Liver (tissue), 9 donors: ENCODE measurements around the gene POLG. TPM values are rescaled to one million over a fixed set of nuclear protein-coding genes. Genes with fewer than 3 reads are reported as not detected.

Experiments used
- DNase-seq: peaks from one replicate; pipeline ENCODE4 v3.0.0-alpha.2; 2017; ENCODE audit warnings: low spot score
- H3K27ac ChIP-seq, 2 donors: one replicate each; pipeline ENCODE4 v1.7.0; 2013; ENCODE audit warnings: inconsistent platforms in 2 of 2, low read length in 2 of 2, control low read depth in 1 of 2, low read depth in 1 of 2, mild to moderate bottlenecking in 1 of 2
- H3K27me3 ChIP-seq, 4 donors: one replicate each; pipeline versions ENCODE4 v1.6.1 to v1.7.0; 2013; ENCODE audit warnings: low read length in 3 of 4, inconsistent platforms in 1 of 4, mild to moderate bottlenecking in 1 of 4, moderate library complexity in 1 of 4; ENCODE audit not compliant: control insufficient read depth in 4 of 4, insufficient read depth in 4 of 4
- H3K36me3 ChIP-seq, 4 donors: one replicate each; pipeline versions ENCODE4 v1.6.1 to v1.7.0; 2013; ENCODE audit warnings: low read length in 3 of 4, mild to moderate bottlenecking in 3 of 4, low read depth in 1 of 4, moderate library complexity in 1 of 4; ENCODE audit not compliant: control insufficient read depth in 4 of 4, insufficient read depth in 3 of 4
- H3K4me1 ChIP-seq, 4 donors: one replicate each; pipeline versions ENCODE4 v1.6.1 to v1.7.0; 2013; ENCODE audit warnings: low read length in 3 of 4, mild to moderate bottlenecking in 3 of 4, moderate library complexity in 1 of 4; ENCODE audit not compliant: control insufficient read depth in 4 of 4, insufficient read depth in 4 of 4
- H3K4me3 ChIP-seq, 3 donors: one replicate each; pipeline versions ENCODE4 v1.6.1 to v1.7.0; 2013; ENCODE audit warnings: low read length in 3 of 3, control low read depth in 1 of 3, low read depth in 1 of 3, mild to moderate bottlenecking in 1 of 3
- H3K9ac ChIP-seq, 2 donors: one replicate each; pipeline ENCODE4 v1.7.0; 2013; ENCODE audit warnings: low read length in 2 of 2, mild to moderate bottlenecking in 2 of 2, moderate library complexity in 2 of 2, control low read depth in 1 of 2, low read depth in 1 of 2
- H3K9me3 ChIP-seq, 4 donors: one replicate each; pipeline versions ENCODE4 v1.6.1 to v1.7.0; 2013; ENCODE audit warnings: low read length in 3 of 4; ENCODE audit not compliant: control insufficient read depth in 4 of 4
- EGR1 ChIP-seq, 2 donors: IDR thresholded peaks; 2 replicates each; pipeline ENCODE4 v1.6.1; 2016 to 2018; ENCODE audit warnings: antibody characterized with exemption in 2 of 2, low read depth in 2 of 2
- FOXA1 ChIP-seq: IDR thresholded peaks from 2 replicates; pipeline ENCODE4 v1.6.1; 2016; ENCODE audit warnings: antibody characterized with exemption
- GABPA ChIP-seq, 2 donors: IDR thresholded peaks in 1 of 2; conservative IDR thresholded peaks in 1 of 2; 2 replicates each; pipeline ENCODE4 v1.6.1; 2016; ENCODE audit warnings: antibody characterized with exemption in 2 of 2, mild to moderate bottlenecking in 1 of 2, moderate library complexity in 1 of 2
- JUND ChIP-seq, 2 donors: IDR thresholded peaks; 2 replicates each; pipeline ENCODE4 v1.6.1; 2016; ENCODE audit warnings: antibody characterized with exemption in 2 of 2
- NR2F2 ChIP-seq: IDR thresholded peaks from 2 replicates; pipeline ENCODE4 v1.6.1; 2016; ENCODE audit warnings: antibody characterized with exemption
- RAD21 ChIP-seq, 2 donors: IDR thresholded peaks; 2 replicates each; pipeline ENCODE4 v1.6.1; 2016; ENCODE audit warnings: antibody characterized with exemption in 2 of 2, mild to moderate bottlenecking in 2 of 2
- SP1 ChIP-seq: IDR thresholded peaks from 2 replicates; pipeline ENCODE4 v1.6.1; 2018; ENCODE audit warnings: antibody characterized with exemption, mild to moderate bottlenecking
- TAF1 ChIP-seq: conservative IDR thresholded peaks from 2 replicates; pipeline ENCODE4 v1.6.1; 2016; ENCODE audit warnings: antibody characterized with exemption, mild to moderate bottlenecking
- YY1 ChIP-seq: IDR thresholded peaks from 2 replicates; pipeline ENCODE4 v1.6.1; 2016; ENCODE audit warnings: antibody characterized with exemption, mild to moderate bottlenecking
- WGBS: extraction: QIAGEN DNeasy Blood & Tissue Kit; methylation state at CpG from one replicate; pipeline ENCODE4 v1.1.7; 2013; 5-methylcytosine and 5-hydroxymethylcytosine counted together
- polyA plus RNA-seq, 2 donors: library from polyadenylated mRNA; stranded (reverse) in 1 of 2; unstranded in 1 of 2; fragments of 200-250 nt in 1 of 2; fragments of >200 nt in 1 of 2; fragmentation: Nextera tagmentation in 1 of 2; extraction: Ambion mirVana in 1 of 2; gene quantifications; one replicate each; pipeline versions ENCODE4 v1.2.1 to v1.2.3, GENCODE V29; 2013 to 2015
- total RNA-seq, 2 donors: library from RNA; depleted of rRNA; stranded (reverse); fragments of >200 nt; gene quantifications; one replicate each; pipeline ENCODE4 v1.2.3, GENCODE V29; 2014
- TF ChIP-seq, protein P1 (sequence below): IDR thresholded peaks from 2 replicates; pipeline ENCODE4 v1.6.1; 2016; ENCODE audit warnings: antibody characterized with exemption, mild to moderate bottlenecking
- TF ChIP-seq, protein P2 (sequence below): IDR thresholded peaks from 2 replicates; pipeline ENCODE4 v1.6.1; 2016; ENCODE audit warnings: antibody characterized with exemption
- TF ChIP-seq, protein P3 (sequence below): fragments of 150-350 bp; IDR thresholded peaks from 2 replicates; pipeline ENCODE4 v1.5.1; 2017; ENCODE audit warnings: improper control_type of control experiment, low read depth, low read length; ENCODE audit not compliant: missing input control
- donor health status: healthy.
- donor health status: healthy.
- donor health status: healthy.
- donor health status: healthy.
- donor health status: healthy.

Gene POLG
- total and polyA plus RNA-seq, 4 donors = 15.2 to 53.1 (median 31.4) TPM

DNA sequence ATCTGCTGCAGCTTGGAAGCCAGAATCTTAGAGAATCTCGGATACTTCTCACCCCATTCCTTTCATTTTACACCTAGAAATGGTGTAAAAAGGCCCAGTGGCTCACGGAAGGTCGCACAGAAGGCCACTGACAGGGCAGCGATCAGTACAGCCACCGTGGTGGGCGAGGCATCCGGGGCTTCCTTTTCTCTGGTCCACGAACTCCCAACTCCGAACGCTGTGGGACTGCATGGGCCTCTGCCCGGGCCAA, 36.3 kb upstream of the POLG start:
- Histone ChIP-seq H3K9me3 (peaks cover 0 to 2% (median 0%) of the 10 kb centered on the region in 4 donors), H3K27ac (no peak overlapping the region), H3K9ac (no peak overlapping the region), H3K4me1 (peaks cover 3 to 20% (median 11%) of the 10 kb centered on the region in 4 donors), H3K36me3 (no peaks in the 10 kb centered on the region), H3K4me3 (peak overlapping the region in 1 of 3 donors; percentile 29), H3K27me3 (peaks cover 17 to 40% (median 32%) of the 10 kb centered on the region in 4 donors)
- TF ChIP-seq EGR1 (IDR thresholded peaks at IDR 0.05; ENCODE audit: low read depth in 2 of 2) (no peak), TAF1 (no peak), SP1 (no peak), YY1 (no peak), FOXA1 (no peak), GABPA (IDR thresholded peaks at IDR 0.05 in 1 of 2, conservative IDR thresholded peaks at IDR 0.05 in 1 of 2) (no peak), JUND (IDR thresholded peaks at IDR 0.05) (no peak), NR2F2 (no peak), RAD21 (IDR thresholded peaks at IDR 0.05) (no peak)
- TF ChIP-seq, protein P1, sequence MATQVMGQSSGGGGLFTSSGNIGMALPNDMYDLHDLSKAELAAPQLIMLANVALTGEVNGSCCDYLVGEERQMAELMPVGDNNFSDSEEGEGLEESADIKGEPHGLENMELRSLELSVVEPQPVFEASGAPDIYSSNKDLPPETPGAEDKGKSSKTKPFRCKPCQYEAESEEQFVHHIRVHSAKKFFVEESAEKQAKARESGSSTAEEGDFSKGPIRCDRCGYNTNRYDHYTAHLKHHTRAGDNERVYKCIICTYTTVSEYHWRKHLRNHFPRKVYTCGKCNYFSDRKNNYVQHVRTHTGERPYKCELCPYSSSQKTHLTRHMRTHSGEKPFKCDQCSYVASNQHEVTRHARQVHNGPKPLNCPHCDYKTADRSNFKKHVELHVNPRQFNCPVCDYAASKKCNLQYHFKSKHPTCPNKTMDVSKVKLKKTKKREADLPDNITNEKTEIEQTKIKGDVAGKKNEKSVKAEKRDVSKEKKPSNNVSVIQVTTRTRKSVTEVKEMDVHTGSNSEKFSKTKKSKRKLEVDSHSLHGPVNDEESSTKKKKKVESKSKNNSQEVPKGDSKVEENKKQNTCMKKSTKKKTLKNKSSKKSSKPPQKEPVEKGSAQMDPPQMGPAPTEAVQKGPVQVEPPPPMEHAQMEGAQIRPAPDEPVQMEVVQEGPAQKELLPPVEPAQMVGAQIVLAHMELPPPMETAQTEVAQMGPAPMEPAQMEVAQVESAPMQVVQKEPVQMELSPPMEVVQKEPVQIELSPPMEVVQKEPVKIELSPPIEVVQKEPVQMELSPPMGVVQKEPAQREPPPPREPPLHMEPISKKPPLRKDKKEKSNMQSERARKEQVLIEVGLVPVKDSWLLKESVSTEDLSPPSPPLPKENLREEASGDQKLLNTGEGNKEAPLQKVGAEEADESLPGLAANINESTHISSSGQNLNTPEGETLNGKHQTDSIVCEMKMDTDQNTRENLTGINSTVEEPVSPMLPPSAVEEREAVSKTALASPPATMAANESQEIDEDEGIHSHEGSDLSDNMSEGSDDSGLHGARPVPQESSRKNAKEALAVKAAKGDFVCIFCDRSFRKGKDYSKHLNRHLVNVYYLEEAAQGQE = no peak
- TF ChIP-seq, protein P2, sequence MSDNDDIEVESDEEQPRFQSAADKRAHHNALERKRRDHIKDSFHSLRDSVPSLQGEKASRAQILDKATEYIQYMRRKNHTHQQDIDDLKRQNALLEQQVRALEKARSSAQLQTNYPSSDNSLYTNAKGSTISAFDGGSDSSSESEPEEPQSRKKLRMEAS = no peak
- TF ChIP-seq, protein P3, sequence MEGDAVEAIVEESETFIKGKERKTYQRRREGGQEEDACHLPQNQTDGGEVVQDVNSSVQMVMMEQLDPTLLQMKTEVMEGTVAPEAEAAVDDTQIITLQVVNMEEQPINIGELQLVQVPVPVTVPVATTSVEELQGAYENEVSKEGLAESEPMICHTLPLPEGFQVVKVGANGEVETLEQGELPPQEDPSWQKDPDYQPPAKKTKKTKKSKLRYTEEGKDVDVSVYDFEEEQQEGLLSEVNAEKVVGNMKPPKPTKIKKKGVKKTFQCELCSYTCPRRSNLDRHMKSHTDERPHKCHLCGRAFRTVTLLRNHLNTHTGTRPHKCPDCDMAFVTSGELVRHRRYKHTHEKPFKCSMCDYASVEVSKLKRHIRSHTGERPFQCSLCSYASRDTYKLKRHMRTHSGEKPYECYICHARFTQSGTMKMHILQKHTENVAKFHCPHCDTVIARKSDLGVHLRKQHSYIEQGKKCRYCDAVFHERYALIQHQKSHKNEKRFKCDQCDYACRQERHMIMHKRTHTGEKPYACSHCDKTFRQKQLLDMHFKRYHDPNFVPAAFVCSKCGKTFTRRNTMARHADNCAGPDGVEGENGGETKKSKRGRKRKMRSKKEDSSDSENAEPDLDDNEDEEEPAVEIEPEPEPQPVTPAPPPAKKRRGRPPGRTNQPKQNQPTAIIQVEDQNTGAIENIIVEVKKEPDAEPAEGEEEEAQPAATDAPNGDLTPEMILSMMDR = no peak
- WGBS = 4% methylated on average over 11 of the region's 11 CpGs
- no peak for DNase-seq

- H3K4me1 ChIP-seq = peaks cover 3 to 20% (median 11%) of the 10 kb centered on the region in 4 donors
- no peak for DNase-seq
- no peaks in the 10 kb centered on the region for H3K36me3 ChIP-seq
- 9% methylated on average over 33 of the region's 33 CpGs for WGBS
- no peak overlapping the region for H3K9ac ChIP-seq
- peaks cover 17 to 39% (median 30%) of the 10 kb centered on the region in 4 donors for H3K27me3 ChIP-seq
- no peaks in the 10 kb centered on the region for H3K9me3 ChIP-seq
- H3K4me3 ChIP-seq = no peak overlapping the region
- TF ChIP-seq NR2F2 = no peak
- TF ChIP-seq GABPA (IDR thresholded peaks at IDR 0.05 in 1 of 2, conservative IDR thresholded peaks at IDR 0.05 in 1 of 2) = no peak
- TF ChIP-seq RAD21 (IDR thresholded peaks at IDR 0.05) = no peak
- no peak overlapping the region for H3K27ac ChIP-seq
Measured at GRCh38 chr15:89370120-89370977, 35.7 kb upstream of the POLG start.
